HG02610 (cell line): ENCODE results near the gene TMEM132D.

Experiments used
- ATAC-seq: cut with Tn5 transposase; IDR thresholded peaks from one replicate; pipeline ENCODE4 v1.9.1; 2021; ENCODE audit warnings: mild to moderate bottlenecking, moderate library complexity; ENCODE audit not compliant: unreplicated experiment

TMEM132D gene

DNA sequence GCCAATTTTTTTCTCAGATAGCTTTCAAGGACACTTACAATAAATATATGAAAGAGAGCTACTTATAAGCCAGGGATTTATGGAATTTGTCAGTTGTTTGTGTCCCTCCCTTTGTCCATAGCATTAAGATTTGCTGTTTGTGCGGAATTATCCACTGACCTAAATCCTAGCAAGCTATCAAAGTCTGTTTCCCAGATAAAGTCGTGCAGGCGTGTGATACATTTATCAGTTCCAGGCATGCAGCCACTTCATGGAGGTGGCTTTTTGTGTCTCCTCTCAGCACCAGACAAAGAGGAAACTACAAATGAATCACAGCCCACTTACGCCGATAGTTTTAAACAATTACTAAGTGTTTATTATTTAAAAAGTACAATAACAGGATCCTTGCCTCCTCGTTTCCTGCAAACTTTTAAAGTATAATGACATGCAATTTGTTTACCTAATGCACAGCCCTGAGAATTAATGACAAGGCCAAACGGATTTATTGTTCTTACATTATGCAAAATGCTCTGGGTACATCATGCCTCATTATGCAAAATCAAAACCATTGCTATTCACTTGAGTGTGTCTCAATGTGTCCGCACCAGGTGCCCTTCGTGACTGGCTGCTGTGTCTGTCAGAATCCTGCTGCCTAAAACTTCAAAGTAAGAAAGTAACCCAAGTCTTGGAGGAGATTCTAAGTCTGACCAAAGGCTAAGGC, 627.3 kb downstream of the TMEM132D start:
- no peak for ATAC-seq

DNA sequence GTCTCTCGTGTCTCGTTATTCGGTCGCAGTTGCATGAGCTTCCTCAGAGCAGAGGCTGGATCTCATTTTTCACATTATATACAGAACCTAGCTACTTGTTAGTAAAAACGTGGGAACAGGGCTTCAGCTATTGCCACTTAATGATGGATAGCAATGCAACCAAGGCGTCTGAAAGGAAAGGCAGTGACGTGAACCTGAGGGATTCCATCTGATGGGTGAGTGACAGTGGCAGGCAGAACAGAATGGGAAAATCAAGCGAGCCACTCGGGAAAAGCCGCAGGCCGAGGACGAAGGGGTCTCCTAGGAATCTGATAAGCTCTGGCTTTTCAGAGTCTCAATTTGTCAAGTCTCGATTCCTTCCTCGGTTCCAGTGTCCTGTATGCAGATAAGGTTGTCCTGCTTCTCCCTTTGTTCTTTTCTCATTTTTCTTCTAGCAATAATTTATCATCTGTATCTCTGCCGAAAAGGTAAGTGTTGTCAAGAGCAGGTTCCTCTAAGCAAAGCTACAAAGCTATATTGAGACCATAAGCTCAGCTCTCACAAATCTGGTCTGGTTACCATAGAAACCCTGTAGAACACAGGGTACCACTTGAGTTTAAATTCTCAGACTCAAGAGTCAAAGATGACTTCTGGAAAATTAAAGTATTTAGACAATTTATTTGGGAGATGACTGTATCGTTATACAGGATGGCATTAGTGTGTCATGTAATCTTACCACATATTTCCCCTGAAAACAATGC, 633.9 kb downstream of the TMEM132D start:
- no peak for ATAC-seq

DNA sequence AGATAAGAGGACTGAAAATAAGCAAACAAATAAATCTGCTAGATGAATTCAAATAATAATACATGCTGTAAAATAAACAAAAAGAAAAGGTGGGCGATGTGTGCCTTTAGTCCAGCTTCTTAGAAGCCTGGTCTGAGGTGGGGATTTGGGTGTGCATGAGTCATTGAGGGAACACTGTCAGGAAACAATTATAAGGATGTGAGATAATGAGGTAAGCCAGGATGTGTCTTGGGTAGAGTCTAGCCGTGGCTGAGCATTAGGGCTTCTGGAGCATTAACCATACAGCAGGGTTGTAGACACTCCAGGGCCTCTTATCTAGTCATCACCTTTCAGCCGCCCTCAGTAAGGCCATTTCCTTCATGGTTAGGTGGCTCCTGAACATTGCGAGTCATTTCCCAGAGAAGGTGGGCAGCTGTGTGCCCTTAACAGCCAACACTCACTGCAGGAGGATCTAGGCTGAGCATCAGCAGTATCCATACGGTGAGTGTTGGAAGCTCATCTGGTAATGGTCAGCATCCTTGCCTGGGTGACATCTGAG, 645.0 kb downstream of the TMEM132D start:
- no peak for ATAC-seq

DNA sequence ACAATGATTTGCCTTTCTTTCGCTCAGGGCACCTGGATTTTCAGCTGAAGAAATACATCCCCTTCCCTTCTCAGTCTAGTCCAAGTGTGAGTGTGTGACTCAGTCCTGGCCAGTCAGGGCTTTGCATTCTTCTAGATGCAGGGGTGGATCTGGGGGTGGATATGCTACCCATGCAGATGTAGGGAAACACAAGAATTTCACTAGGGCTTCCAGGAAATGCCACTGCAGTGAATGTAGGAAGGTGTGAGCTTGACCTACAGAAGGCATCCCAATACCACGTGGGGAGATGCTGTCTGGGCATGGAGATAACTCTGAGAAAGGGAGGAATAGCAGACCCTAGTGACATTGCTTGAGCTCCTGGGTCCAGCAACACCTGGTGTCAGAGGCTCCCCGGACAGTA, 646.3 kb downstream of the TMEM132D start:
- ATAC-seq = no peak

DNA sequence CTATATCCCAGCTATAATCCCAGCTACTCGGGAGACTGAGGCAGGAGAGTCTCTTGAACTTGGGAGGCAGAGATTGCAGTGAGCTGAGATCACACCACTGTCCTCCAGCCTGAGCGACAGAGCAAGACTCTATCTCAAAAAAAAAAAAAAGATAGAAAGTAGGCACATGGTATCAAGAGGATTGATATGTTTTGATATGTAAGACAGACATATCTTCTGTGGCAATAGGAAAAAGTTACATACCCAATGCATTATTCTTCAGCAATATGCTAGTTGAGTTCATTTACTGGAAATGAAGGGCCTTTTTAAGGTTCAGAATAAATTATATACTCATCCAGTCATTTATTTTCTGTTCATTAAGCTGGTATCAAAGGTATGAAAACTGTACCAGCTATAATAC, 657.2 kb downstream of the TMEM132D start:
- no peak for ATAC-seq

DNA sequence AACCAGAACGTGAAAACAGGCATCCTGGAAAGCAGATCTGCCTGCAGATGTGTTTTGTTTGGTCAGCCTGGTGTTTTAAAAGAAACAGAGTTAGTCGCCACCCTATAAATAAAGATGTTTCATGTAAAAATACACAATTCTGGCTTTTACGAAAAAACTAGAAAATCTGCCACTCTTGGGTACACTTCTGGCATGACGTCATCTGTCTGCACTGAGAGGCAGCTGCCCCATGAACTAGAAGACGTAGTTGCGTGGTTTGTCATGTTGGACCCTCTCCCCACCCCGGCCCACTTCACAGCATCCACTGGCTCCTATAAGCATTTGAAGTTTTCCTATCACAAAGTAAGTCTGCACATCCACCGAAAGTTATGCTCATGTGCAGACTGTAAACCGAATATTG, 658.1 kb downstream of the TMEM132D start:
- ATAC-seq = no peak

DNA sequence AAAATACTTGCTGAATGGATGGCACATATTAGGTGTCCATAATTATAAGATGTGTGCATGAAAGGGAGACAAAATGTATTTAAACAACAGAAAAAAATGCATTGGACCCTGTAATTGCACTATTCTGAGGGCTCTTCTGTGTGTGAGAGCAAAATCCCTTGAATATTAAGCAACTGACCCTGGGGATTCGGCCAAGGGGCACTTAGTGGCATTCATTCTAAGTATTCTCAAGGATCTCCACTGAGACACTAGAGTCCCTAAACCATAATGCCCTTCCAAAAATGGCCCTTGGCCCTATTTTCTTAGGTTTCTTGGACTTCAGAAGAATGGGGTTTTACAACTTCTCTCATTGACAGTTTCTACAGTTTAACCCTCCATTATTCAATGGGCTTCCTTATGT, 662.0 kb downstream of the TMEM132D start:
- no peak for ATAC-seq

DNA sequence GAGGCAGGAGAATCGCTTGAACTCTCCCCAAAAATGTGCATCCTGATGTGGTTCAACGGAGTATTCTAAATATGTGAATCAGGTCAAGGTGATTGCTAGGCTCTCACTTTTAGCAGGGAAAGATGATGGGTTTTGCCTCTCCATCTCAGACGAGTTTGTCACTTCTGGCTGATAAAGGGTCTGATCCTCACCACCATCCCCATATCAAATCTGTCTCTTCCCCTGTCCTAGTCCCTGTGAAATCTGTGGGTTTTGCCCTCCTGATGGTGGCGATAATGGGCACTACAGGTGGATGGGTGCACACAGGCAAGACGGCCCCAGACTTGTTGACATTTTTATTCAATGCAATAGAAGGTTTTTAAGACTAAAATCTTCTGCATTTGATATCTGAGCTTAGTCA, 665.9 kb downstream of the TMEM132D start:
- no peak for ATAC-seq

DNA sequence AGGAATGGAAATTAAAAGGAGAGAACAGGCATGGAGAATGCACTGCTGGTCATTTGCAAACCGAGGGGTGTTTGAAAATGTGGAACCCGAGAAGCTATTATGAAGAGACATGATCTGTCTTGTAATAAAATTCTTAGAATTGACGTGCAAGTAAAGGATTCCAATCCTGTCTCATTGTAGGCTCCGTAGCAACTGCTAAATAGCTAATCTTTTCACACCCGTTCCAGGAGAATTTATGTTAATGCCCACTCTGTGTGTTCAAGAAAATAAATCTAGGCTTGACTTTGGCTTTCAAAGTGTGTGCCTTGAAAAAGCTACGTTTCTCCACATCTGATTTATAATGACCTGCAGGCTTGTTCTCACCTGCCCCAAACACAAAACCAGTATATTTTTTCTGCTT, 669.6 kb downstream of the TMEM132D start:
- no peak for ATAC-seq

DNA sequence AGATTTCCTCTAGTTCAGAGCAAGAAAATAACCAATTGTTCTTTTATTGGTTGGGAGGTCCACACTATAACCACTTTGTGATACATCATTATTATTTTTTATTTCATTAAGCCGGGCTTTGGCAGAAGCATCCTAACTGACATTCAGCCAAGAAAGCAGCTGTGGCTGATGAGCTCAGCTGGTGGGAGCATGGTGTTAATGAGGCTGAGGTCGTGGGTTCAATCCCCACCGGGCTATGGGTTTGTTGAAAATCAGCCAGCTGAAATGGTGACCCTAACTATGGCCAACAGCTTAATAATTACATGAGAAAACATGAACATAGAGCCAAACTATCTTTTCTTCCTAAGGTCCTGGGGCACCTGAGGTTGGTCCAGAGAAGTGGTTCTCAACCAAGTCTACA, 672.3 kb downstream of the TMEM132D start:
- no peak for ATAC-seq

DNA sequence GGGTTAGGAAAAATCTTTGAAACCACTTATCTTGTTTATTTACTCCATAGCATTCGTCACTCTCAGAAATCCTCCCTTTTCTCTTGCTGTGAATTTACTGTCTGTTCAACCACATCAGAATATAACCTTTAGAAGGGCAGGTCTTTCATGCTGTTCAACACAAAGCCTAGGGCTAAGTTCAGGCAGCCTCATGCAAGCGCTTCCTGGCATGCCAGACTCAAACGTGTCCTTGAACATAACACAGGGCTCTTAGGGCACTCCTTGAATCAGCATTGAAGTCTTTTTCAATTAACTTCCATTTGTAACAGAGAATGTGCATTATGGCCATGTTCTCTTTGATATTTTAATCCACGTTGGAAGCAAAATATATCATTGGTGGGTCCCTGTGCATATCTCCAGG, 672.8 kb downstream of the TMEM132D start:
- no peak for ATAC-seq

DNA sequence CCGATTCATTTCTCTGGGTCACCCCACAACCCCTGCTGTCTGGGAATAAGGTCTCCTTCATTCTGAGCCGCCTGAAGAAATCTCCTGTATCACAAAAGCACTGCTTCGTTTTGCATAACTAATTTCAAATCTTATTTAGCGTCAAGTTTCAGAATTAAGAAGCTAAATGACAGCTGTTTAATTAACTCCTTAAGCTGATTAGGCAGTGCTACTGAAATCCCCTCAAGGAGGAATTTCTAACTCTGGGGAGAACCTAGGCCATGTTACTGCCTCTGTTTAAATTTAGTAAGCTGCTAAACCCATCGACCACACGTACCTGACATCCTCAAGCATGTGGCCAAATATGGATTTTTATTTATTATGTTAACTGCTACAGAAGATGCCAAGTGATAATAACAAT, 677.0 kb downstream of the TMEM132D start:
- no peak for ATAC-seq

DNA sequence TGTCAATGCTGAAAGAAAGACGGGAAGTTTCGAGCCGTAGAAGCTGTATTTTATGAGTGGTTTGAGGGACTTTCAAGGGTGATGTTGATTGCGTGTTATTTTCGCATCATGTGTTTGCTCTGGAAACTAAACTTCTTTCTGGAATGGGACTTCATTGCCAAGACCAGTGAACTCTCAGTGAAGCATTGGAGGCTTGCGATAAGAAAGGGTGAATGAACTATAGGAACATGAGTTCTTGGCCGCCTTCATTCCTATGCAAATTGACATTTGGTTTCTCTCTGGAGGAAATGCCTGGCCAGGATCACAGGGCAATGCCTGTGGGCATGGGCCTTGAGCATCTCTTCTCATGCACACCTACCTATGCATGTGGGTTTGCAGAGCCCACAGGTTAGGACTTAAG, 677.8 kb downstream of the TMEM132D start:
- no peak for ATAC-seq

DNA sequence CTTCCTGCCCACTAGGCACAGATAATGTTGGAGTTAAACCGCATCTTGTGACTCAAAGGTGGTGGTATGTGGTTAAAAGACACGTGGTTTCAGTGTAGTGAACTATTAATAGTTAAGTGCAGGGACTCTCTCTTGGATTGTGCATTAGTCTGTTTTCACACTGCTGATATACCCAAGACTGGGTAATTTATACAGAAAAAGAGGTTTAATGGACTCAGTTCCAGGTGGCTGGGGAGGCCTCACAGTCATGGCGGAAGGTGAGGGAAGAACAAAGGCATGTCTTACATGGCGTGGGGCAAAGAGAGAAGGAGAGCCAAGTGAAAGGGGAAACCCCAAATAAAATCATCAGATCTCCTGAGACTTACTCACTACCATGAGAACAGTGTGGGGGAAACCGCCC, 688.3 kb downstream of the TMEM132D start:
- ATAC-seq = no peak

DNA sequence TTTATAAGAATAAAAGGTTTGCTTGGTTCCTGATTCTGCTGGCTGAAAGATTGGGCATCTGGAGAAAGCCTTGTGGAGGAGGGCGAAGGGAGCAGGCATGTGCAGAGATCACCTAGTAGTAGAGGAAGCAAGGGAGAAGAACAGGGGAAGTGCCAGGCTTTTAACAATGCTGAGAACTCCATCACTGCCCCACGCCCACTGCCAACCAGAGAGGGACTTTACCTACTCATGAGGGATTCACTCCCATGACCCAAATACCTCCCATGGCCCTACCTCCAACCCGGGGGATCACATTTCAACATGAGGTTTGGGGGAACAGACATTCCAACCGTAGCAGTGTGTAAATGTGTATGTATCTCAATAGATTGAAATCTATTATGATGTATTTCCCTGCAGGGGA, 690.3 kb downstream of the TMEM132D start:
- ATAC-seq = no peak

DNA sequence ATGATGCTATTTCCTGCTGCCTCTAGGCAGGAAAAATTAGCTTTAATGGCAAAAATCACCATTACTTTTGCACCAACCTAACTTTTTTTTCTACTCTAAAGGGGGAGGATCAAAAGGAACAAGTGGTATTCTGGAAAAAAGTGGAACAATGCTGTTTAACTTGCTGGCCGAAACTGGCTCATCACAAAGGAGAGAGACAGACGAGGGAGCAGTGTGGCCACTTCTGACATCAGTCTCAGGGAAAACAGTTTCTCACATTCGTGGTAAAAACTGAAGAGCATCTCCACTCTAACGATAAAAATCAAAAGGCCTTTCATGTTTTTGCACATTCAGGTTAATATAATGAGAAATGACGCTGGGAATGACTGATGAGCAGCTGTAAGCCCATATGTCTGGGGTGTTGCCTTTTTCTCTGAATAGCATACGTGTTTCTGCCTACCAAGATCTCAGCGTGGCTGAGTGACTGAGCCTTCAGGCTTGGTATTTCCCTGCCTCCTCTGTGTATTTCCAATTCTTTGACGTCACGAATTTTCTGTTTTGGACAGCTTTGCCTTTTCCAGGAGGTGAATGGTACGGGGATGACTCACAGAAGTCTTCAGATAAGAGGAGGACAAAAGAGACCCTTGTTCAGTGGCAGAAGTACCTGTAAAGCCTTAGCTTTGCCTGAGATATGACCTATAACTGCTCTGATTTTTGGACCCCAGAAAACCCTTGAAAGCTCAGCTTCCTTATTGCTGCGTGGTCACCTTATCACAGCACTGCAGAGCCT, 691.8 kb downstream of the TMEM132D start:
- no peak for ATAC-seq

DNA sequence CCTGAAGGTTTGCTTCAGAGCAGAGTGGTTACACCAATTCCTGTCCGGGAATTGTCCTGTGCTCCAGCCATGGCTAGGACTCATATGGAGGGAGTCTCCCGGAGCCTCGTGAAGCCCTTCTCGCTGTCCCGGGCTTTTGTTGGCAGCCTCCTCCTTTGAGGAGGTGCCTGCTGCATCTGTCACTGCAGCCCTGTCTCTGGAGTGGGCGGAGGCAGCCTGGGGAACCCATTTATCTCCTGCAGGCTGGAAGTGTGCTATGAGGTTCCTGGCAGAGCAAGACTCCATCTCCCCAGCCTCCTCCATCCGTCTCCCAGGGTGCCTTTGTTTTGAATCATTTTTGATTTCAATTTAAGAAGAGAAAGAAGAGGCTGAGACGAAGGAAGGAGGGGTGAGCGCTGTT, 695.3 kb downstream of the TMEM132D start:
- no peak for ATAC-seq

DNA sequence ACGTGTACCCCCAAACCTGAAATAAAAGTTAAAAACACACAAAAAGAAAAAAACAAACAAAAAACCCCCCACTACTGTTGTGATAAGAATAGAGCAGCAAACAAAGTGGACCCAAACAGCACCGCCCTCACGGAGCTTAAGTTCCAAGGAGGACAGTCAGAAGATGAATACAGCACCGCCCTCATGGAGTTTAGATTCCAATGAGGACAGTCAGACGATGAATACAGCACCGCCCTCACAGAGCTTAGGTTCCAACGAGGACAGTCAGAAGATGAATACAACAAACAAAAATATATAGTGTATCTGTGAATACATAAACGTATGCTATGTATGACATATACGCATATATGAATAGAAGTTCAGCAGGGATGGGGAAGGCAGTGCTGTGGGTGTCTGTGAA, 696.7 kb downstream of the TMEM132D start:
- ATAC-seq = no peak

DNA sequence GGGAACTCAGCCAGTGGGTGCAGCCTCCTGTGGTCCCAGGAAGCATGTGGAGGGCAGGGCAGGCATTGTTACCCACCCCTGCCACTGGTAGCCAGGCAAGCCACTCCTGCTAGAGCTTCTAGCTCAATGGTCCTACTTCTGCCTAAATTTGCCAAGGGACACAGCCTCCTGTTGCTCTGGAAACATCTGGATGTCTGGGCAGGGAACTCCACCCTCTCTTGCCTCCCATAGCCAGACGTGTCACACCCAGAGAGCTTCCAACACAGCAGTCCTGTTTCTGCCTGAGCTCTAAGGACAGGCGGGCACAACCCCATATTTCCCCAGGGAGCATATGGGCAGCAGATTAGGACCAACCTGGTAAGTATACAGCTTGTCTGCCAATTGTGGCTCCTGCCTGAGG, 700.4 kb downstream of the TMEM132D start:
- ATAC-seq = no peak

DNA sequence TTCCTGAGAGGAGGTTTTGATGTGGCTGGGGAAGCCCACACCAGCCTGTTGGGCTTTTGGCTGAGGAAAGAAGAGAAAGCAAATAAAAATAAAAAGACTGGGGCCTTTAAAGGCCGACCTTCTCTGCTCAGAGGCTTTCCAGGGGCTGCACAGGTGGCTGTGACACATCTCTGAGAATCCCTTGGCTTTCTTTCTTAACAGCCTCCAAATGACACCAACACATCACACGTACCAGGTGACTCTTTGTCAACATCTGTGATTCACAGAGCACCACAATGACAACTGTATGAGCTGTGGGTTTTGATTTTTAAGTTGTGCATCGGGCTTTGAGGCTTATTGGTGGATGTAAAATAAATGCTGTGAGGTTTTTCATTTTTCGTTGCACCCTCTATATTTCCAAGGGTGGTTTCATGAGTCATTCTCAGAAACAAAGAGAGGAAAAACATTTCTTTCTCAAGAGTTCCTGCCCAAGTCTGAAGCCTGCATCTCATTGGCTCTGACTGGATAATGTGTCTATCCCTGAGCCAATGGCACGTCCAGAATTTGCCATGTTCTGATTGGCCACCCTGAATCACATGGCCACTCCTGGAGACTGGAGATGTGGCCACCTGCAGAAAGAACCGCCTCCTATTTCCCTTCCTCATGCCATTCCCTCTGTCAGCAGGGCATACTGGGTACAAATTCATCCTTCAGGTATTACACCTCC, 701.6 kb downstream of the TMEM132D start:
- no peak for ATAC-seq

DNA sequence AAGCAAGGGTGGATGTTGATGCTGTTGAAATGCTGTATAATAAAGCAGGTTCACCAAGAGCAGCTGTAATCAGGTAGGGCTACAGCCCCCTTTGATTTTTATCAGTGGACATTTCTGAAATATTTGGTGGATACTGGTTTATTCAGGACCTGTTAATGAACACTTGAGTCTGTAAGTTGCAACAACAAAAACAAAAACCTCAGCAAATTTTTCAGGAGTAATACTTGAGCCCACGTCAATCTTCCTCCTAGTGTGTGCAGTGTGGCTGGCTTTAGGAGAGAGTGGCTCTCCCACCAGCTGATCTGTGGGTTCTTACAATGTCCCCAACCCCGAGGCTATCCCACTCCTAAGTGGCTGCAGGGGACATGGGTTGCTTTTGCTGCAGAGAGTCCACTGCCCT, 702.8 kb downstream of the TMEM132D start:
- ATAC-seq = no peak
